Osteoblast (primary cell): ENCODE data around the gene DNAJB11. TPM values are rescaled to one million over a fixed set of nuclear protein-coding genes. Genes with fewer than 3 reads are reported as not detected.

Experiments used
- DNase-seq: peaks from one replicate; pipeline ENCODE4 v3.0.0; 2011; ENCODE audit warnings: low spot score, mixed read lengths; ENCODE audit not compliant: insufficient read length; ENCODE audit errors: missing footprints
- H2AFZ ChIP-seq: 2 replicates; pipeline ENCODE4 v1.6.0; 2011; ENCODE audit warnings: mild to moderate bottlenecking, low read length
- H3K27ac ChIP-seq: 2 replicates; pipeline ENCODE4 v1.5.1; 2011; ENCODE audit warnings: mild to moderate bottlenecking, low read depth, low read length, moderate library complexity
- H3K27me3 ChIP-seq: 2 replicates; pipeline ENCODE4 v1.6.0; 2012; ENCODE audit warnings: mild to moderate bottlenecking, control low read depth, inconsistent platforms, low read length, moderate library complexity; ENCODE audit not compliant: insufficient read depth
- H3K36me3 ChIP-seq: 2 replicates; pipeline ENCODE4 v1.5.1; 2011; ENCODE audit warnings: mild to moderate bottlenecking, low read length, control low read depth, moderate library complexity; ENCODE audit not compliant: insufficient read depth
- H3K4me1 ChIP-seq: 2 replicates; pipeline ENCODE4 v1.5.1; 2011; ENCODE audit warnings: mild to moderate bottlenecking, low read length, control low read depth, moderate library complexity; ENCODE audit not compliant: insufficient read depth
- H3K4me2 ChIP-seq: 2 replicates; pipeline ENCODE4 v1.6.0; 2011; ENCODE audit warnings: mild to moderate bottlenecking, low read length; ENCODE audit not compliant: insufficient read depth
- H3K4me3 ChIP-seq: fragments of 200-600 bp; sonication (generic); 3 replicates; pipeline ENCODE4 v1.5.1; 2012; ENCODE audit warnings: mild to moderate bottlenecking, low read length, inconsistent platforms; ENCODE audit not compliant: insufficient read depth
- H3K79me2 ChIP-seq: 2 replicates; pipeline ENCODE4 v1.6.0; 2012; ENCODE audit warnings: mild to moderate bottlenecking, low read length, control low read depth, inconsistent platforms; ENCODE audit not compliant: insufficient read depth
- H3K9me3 ChIP-seq: 2 replicates; pipeline ENCODE4 v1.5.1; 2011; ENCODE audit warnings: low read depth, low read length, control low read depth
- H4K20me1 ChIP-seq: 2 replicates; pipeline ENCODE4 v1.6.0; 2012; ENCODE audit warnings: mild to moderate bottlenecking, low read length, control low read depth; ENCODE audit not compliant: insufficient read depth
- CTCF ChIP-seq: IDR thresholded peaks from 2 replicates; pipeline ENCODE4 v1.5.1; 2011; ENCODE audit warnings: mild to moderate bottlenecking, low read depth, low read length, moderate library complexity; ENCODE audit errors: extremely low read depth
- total RNA-seq: library from RNA; depleted of rRNA; stranded (reverse); fragments of >200 nt; gene quantifications from 2 replicates; pipeline ENCODE4 v1.2.3, GENCODE V29; 2012

DNAJB11 gene
- total RNA-seq, 1 donor, result 35.8 TPM

- Histone ChIP-seq H3K27me3 (peaks cover 15% of the 10 kb centered on the region), H3K27ac (no peak overlapping the region), H3K4me3 (no peak overlapping the region), H3K9me3 (no peaks in the 10 kb centered on the region), H3K4me2 (no peak overlapping the region), H3K36me3 (no peaks in the 10 kb centered on the region), H2AFZ (no peak overlapping the region), H3K4me1 (peaks cover 6% of the 10 kb centered on the region), H3K79me2 (no peaks in the 10 kb centered on the region), H4K20me1 (no peaks in the 10 kb centered on the region)
- no peak for TF ChIP-seq CTCF
- DNase-seq, result no peak
These were observed 51.6 kb downstream of the DNAJB11 start for GRCh38 chr3:186621894-186622650.

GRCh38 chr3:186622651-186623310 is 52.3 kb downstream of the DNAJB11 start:
- Histone ChIP-seq H3K36me3 (no peaks in the 10 kb centered on the region), H3K4me1 (no peaks in the 10 kb centered on the region), H4K20me1 (no peaks in the 10 kb centered on the region), H3K4me2 (no peak overlapping the region), H3K79me2 (no peaks in the 10 kb centered on the region), H3K27ac (no peak overlapping the region), H3K4me3 (no peak overlapping the region), H2AFZ (no peak overlapping the region), H3K27me3 (peaks cover 13% of the 10 kb centered on the region), H3K9me3 (no peaks in the 10 kb centered on the region)
- TF ChIP-seq CTCF, result no peak
- DNase-seq, result no peak

- H3K9me3 ChIP-seq, result no peaks in the 10 kb centered on the region
These were observed 54.1 kb downstream of the DNAJB11 start for GRCh38 chr3:186624598-186624997.

More at GRCh38 chr3:186624598-186624997, 54.1 kb downstream of the DNAJB11 start:
- no peaks in the 10 kb centered on the region for H3K79me2 ChIP-seq
- H3K4me3 ChIP-seq, result no peak overlapping the region
- no peaks in the 10 kb centered on the region for H4K20me1 ChIP-seq
- no peak for TF ChIP-seq CTCF
- H2AFZ ChIP-seq, result no peak overlapping the region
- no peak overlapping the region for H3K4me2 ChIP-seq
- no peaks in the 10 kb centered on the region for H3K36me3 ChIP-seq
- H3K27ac ChIP-seq, result no peak overlapping the region
- DNase-seq, result no peak
- H3K4me1 ChIP-seq, result no peaks in the 10 kb centered on the region
- H3K27me3 ChIP-seq, result peaks cover 8% of the 10 kb centered on the region
